GM23248 (cell line): Measurements from ENCODE around the gene IGFBP4.

Experiments used
- EZH2 ChIP-seq: fragments of 200-600 bp; sonication (generic); IDR thresholded peaks from 2 replicates; pipeline ENCODE4 v1.6.1; 2018; ENCODE audit warnings: antibody characterized with exemption, mild to moderate bottlenecking; ENCODE audit not compliant: insufficient read depth, poor library complexity, severe bottlenecking
- EZH2phosphoT487 ChIP-seq: fragments of 200-600 bp; sonication (generic); IDR thresholded peaks from 2 replicates; pipeline ENCODE4 v1.6.1; 2018; ENCODE audit warnings: antibody characterized with exemption, moderate library complexity, mild to moderate bottlenecking, low read depth; ENCODE audit not compliant: insufficient read depth

DNA sequence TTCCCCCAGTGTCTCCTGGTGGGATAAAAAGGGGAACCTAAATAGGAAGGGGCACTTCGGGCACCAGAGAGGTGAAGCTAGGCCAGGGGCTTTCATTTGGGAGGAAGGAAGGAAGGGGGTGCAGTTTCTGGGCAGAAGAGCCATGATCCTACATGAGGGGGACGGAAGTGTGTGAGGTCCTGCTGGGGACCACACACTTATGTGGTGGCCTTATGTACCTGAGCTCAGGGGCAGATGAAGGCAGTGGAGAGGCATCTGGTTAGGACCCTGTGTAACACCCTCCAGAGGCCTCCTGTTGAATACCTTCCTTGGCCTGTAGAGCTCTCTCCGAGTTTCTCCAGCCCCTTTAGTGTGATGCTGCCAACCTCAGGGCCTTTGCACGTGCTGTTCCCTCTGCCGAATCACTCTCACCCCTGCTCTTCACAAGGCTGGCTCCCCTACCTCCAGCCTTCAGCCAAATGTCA lies 21.2 kb downstream of the IGFBP4 start:
- TF ChIP-seq EZH2: no peak
- no peak for TF ChIP-seq EZH2phosphoT487
